ENCODE results near the gene TMEM63A.

DNA sequence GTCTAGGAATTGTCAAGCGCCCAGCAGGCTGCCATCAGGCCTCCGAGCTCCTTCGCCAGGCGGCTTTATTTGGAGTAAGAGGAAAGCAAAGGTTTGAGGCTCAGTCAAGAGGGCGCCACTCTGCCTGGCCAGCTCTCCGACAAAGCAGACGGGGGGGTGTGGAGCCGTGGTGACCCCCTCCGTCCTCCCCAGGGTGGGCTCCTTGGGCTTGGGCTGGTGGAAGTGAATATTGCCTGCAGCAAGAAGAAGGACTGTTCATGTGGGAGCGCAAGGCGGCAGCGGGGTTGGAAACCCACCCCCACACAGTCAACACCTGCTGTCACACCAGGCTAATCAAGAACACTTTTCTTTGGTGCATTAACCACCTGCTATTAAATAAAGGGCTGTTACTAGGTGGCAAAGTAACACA, 57.6 kb downstream of the TMEM63A start:
- TF ChIP-seq, protein P1, sequence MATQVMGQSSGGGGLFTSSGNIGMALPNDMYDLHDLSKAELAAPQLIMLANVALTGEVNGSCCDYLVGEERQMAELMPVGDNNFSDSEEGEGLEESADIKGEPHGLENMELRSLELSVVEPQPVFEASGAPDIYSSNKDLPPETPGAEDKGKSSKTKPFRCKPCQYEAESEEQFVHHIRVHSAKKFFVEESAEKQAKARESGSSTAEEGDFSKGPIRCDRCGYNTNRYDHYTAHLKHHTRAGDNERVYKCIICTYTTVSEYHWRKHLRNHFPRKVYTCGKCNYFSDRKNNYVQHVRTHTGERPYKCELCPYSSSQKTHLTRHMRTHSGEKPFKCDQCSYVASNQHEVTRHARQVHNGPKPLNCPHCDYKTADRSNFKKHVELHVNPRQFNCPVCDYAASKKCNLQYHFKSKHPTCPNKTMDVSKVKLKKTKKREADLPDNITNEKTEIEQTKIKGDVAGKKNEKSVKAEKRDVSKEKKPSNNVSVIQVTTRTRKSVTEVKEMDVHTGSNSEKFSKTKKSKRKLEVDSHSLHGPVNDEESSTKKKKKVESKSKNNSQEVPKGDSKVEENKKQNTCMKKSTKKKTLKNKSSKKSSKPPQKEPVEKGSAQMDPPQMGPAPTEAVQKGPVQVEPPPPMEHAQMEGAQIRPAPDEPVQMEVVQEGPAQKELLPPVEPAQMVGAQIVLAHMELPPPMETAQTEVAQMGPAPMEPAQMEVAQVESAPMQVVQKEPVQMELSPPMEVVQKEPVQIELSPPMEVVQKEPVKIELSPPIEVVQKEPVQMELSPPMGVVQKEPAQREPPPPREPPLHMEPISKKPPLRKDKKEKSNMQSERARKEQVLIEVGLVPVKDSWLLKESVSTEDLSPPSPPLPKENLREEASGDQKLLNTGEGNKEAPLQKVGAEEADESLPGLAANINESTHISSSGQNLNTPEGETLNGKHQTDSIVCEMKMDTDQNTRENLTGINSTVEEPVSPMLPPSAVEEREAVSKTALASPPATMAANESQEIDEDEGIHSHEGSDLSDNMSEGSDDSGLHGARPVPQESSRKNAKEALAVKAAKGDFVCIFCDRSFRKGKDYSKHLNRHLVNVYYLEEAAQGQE (IDR thresholded peaks at IDR 0.05; ENCODE audit: insufficient read depth in 1 of 2, low read depth in 2 of 2, low read length in 1 of 2): no peak
- TF ChIP-seq, protein P2, sequence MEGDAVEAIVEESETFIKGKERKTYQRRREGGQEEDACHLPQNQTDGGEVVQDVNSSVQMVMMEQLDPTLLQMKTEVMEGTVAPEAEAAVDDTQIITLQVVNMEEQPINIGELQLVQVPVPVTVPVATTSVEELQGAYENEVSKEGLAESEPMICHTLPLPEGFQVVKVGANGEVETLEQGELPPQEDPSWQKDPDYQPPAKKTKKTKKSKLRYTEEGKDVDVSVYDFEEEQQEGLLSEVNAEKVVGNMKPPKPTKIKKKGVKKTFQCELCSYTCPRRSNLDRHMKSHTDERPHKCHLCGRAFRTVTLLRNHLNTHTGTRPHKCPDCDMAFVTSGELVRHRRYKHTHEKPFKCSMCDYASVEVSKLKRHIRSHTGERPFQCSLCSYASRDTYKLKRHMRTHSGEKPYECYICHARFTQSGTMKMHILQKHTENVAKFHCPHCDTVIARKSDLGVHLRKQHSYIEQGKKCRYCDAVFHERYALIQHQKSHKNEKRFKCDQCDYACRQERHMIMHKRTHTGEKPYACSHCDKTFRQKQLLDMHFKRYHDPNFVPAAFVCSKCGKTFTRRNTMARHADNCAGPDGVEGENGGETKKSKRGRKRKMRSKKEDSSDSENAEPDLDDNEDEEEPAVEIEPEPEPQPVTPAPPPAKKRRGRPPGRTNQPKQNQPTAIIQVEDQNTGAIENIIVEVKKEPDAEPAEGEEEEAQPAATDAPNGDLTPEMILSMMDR (IDR thresholded peaks at IDR 0.05): no peak
- no peak for TF ChIP-seq POLR2AphosphoS5 (IDR thresholded peaks at IDR 0.05; ENCODE audit: low read depth, low read length)
- TF ChIP-seq SIN3A (IDR thresholded peaks at IDR 0.05; ENCODE audit: borderline replicate concordance, insufficient read depth, low read depth, low read length): no peak
- no peak for TF ChIP-seq TCF7L2 (IDR thresholded peaks at IDR 0.05; ENCODE audit: low read depth, low read length)

All from Panc1 (cell line).